ENCODE measurements around the gene PLET1.
"Not testable (repeated sequence)": the region's sequence is repeated elsewhere in the genome, so short reads cannot be mapped to it uniquely, and the experiment has no call there.

Gene PLET1

DNA sequence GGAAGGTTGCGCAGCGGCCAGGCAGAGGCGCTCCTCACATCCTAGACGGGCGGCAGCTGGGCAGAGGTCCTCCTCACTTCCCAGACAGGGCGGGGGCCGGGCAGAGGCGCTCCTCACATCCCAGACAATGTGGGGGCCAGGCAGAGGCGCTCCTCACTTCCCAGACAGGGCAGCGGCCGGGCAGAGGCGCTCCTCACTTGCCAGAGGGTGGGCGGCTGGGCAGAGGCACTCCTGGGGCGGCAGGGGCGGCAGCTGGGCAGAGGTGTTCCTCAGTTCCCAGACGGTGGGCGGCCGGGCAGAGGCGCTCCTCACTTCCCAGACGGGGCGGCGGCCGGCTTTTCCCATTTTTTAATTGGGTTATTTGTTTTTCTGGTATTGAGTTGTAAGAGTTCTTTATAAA is 54.6 kb downstream of the PLET1 start:
- no peak for DNase-seq

DNA sequence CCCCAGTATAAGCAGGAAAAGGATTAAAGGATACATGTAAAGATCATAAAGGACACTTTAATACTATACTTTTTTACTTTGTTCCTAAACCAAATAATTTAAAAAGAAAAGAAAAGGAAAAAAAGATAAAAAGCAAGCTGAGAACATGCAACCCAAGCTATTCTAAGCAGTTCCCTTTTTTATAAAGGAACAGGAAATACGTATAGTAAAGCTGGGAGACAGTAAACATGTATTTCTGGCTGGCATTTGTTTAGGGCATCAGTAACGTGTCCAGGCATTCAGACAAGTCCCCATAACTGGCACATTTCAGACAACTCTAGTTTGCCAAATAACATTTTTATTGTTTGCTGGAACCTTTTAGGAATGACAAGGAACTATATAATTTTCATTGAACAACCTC is 60.4 kb downstream of the PLET1 start:
- no peak for DNase-seq

DNA sequence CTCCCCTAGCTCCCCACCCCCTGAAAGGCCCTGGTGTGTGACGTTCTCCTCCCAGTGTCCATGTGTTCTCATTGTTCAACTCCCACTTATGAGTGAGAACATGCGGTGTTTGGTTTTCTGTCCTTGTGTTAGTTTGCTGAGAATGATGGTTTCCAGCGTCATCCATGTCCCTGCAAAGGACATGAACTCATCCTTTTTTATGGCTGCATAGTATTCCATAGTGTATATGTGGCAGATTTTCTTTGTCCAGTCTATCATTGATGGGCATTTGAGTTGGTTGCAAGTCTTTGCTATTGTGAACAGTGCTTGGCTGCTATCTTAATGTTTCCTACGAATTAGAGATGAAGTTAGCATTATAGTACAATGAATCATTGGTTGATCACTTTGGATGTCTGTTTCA is 61.6 kb downstream of the PLET1 start:
- DNase-seq = not testable (repeated sequence)
